Measurements from ENCODE around the gene POLDIP3. TPM values are rescaled to one million over a fixed set of nuclear protein-coding genes. Genes with fewer than 3 reads are reported as not detected.

Gene POLDIP3
- total and polyA plus RNA-seq, 2 of the 4 experiments (the other 2 are of a cell fraction): 33.9 to 43.6 TPM

DNA sequence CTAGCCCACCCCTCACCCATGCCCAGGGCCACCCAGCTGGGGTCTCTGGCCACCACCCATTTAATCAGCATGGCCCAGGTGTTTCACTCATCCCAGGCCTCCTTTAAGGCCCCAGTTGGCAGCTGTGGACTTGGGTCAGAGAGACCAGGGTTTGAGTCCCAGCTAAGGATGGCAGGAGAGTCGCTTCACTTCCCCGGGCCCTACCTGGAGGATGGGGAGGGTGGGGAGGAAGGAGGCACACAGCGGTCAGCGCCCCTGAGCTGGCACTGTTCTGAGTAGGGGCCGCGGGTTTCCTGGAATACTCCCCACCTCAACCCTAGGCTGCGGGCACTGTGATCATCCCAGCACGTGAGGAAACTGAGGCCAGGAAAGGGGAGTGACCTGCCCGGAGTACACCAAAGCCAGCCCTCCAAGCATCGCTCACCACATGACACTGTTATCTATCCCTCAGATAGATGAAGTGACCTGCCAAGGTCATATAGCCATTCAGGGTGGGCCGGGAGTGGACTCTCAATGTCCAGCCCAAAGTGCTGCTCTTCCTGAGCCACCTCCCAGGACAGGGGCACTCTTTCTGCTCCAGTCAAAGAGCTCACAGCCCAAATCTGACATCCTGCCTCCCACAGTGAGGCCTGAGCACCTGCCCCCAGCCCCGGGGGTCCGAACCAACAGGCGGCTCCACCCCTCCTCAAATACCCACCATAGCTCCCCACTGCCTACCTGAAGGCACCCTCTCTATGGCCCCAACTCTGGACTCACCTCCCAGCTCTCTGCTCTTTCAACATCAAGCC, 29.1 kb upstream of the POLDIP3 start:
- in situ Hi-C loops (cut with MboI; ENCODE audit: low sequenced_read_pairs) (no loop called here), intact Hi-C loops (cut with micrococcal nuclease) (no loop called here), dilution Hi-C loops (cut with HindIII; ENCODE audit: low sequenced_read_pairs, unreplicated experiment) (no loop called here)
- Histone ChIP-seq H3K27me3 (ENCODE audit: control insufficient read depth, insufficient read depth, low read length) (no peaks in the 10 kb centered on the region), H3K56ac (ENCODE audit: extremely low read depth, insufficient read depth, low read length) (no peak overlapping the region), H3K9ac (ENCODE audit: low read depth, low read length) (peak overlapping the region; percentile 24), H3K23ac (ENCODE audit: low read depth, low read length) (peak overlapping the region; percentile 67), H3K4ac (ENCODE audit: low read depth, low read length) (peak overlapping the region; percentile 74), H4K5ac (ENCODE audit: low read depth, low read length) (peak overlapping the region; percentile 19; the same call in 1 of the 2 replicates), H4K91ac (ENCODE audit: insufficient read depth, low read depth, low read length) (0 out of 2 replicates have a peak overlapping the region, but pooled peaks have one; percentile 46), H3K36me3 (ENCODE audit: control insufficient read depth, insufficient read depth, low read length) (no peaks in the 10 kb centered on the region), H3K4me1 (ENCODE audit: control insufficient read depth, insufficient read depth, low read length) (peaks cover 40% of the 10 kb centered on the region), H3K27ac (ENCODE audit: insufficient read depth, low read length) (peak overlapping the region; percentile 66; the same call in 1 of the 2 replicates), H2BK5ac (ENCODE audit: low read depth, low read length, poor library complexity, severe bottlenecking) (peak overlapping the region; percentile 45), H2AK9ac (replicated peaks; ENCODE audit: low read depth, low read length, poor library complexity) (peak overlapping the region; percentile 8), H2BK15ac (ENCODE audit: low read depth, low read length) (no peak overlapping the region), H4K20me1 (ENCODE audit: insufficient read depth, low read length) (peaks cover 76% of the 10 kb centered on the region), H2BK120ac (ENCODE audit: low read depth, low read length) (no peak overlapping the region), H3K9me3 (ENCODE audit: control insufficient read depth, insufficient read depth, low read length) (no peaks in the 10 kb centered on the region), H3K14ac (replicated peaks; ENCODE audit: low read depth, low read length) (no peak overlapping the region), H2AFZ (replicated peaks; ENCODE audit: low read length, poor library complexity) (no peak overlapping the region), H2AK5ac (ENCODE audit: low read depth, low read length) (peak overlapping the region; percentile 83), H3K4me3 (ENCODE audit: insufficient read depth, low read depth, low read length) (no peak overlapping the region), H4K8ac (ENCODE audit: low read depth in 2 of 2, low read length in 2 of 2) (peak overlapping the region in 1 of 2 experiments; percentile 27; a peak in 2 of 4 replicates), H3K4me2 (ENCODE audit: low read depth, low read length) (peak overlapping the region; percentile 70), H3K18ac (ENCODE audit: low read depth, low read length) (0 out of 2 replicates have a peak overlapping the region, but pooled peaks have one; percentile 5), H2BK20ac (ENCODE audit: low read depth, low read length) (no peak overlapping the region), H3K79me1 (ENCODE audit: low read depth in 1 of 2, low read length in 2 of 2) (peaks cover 9 to 90% of the 10 kb centered on the region in 2 experiments; a peak in 3 of 4 replicates), H3K9me1 (ENCODE audit: insufficient read depth, low read length) (peaks cover 29% of the 10 kb centered on the region)
- ChIA-PET POLR2A (ENCODE audit: unreplicated experiment) (interaction anchor here (1.2 kb wide), 1 partner anchor 29 kb away, joined by 8 read pairs; the partner anchor contains the start of gene POLDIP3), CTCF (no interaction called here)
- 93% methylated on average over 2 of the region's 14 CpGs; no CpG with 5 or more reads in 1 of the 2 experiments for WGBS, 2 experiments (ENCODE audit: extremely low coverage in 2 of 2, insufficient read length in 1 of 2)
- ATAC-seq (ENCODE audit: low read depth) (no peak), DNase-seq (no peak)
- BruUV-seq (replicated peaks): no TSS peak
- TF ChIP-seq NFE2L2 (IDR thresholded peaks at IDR 0.05; ENCODE audit: low read depth, low read length) (no peak), RAD21 (IDR thresholded peaks at IDR 0.05; ENCODE audit: low read length) (no peak), RFX5 (IDR thresholded peaks at IDR 0.05; ENCODE audit: low read depth, low read length) (no peak), CEBPB (IDR thresholded peaks at IDR 0.05; ENCODE audit: low read depth, low read length) (no peak), CHD1 (IDR thresholded peaks at IDR 0.05; ENCODE audit: low read depth, low read length) (no peak), BHLHE40 (IDR thresholded peaks at IDR 0.05; ENCODE audit: low read depth, low read length) (no peak), FOS (IDR thresholded peaks at IDR 0.05; ENCODE audit: low read depth, low read length) (no peak), MXI1 (IDR thresholded peaks at IDR 0.05; ENCODE audit: borderline replicate concordance, low read depth, low read length) (no peak), MAFK (IDR thresholded peaks at IDR 0.05; ENCODE audit: low read depth, low read length) (no peak), SMC3 (IDR thresholded peaks at IDR 0.05; ENCODE audit: low read depth, low read length) (no peak), RCOR1 (IDR thresholded peaks at IDR 0.05; ENCODE audit: insufficient replicate concordance, low read length) (no peak)
- TF ChIP-seq, protein P1, sequence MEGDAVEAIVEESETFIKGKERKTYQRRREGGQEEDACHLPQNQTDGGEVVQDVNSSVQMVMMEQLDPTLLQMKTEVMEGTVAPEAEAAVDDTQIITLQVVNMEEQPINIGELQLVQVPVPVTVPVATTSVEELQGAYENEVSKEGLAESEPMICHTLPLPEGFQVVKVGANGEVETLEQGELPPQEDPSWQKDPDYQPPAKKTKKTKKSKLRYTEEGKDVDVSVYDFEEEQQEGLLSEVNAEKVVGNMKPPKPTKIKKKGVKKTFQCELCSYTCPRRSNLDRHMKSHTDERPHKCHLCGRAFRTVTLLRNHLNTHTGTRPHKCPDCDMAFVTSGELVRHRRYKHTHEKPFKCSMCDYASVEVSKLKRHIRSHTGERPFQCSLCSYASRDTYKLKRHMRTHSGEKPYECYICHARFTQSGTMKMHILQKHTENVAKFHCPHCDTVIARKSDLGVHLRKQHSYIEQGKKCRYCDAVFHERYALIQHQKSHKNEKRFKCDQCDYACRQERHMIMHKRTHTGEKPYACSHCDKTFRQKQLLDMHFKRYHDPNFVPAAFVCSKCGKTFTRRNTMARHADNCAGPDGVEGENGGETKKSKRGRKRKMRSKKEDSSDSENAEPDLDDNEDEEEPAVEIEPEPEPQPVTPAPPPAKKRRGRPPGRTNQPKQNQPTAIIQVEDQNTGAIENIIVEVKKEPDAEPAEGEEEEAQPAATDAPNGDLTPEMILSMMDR (conservative IDR thresholded peaks at IDR 0.05; ENCODE audit: low read depth, low read length): no peak
- TF ChIP-seq, protein P2, sequence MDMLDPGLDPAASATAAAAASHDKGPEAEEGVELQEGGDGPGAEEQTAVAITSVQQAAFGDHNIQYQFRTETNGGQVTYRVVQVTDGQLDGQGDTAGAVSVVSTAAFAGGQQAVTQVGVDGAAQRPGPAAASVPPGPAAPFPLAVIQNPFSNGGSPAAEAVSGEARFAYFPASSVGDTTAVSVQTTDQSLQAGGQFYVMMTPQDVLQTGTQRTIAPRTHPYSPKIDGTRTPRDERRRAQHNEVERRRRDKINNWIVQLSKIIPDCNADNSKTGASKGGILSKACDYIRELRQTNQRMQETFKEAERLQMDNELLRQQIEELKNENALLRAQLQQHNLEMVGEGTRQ (IDR thresholded peaks at IDR 0.05; ENCODE audit: low read depth, low read length): no peak
- TF ChIP-seq, protein P3, sequence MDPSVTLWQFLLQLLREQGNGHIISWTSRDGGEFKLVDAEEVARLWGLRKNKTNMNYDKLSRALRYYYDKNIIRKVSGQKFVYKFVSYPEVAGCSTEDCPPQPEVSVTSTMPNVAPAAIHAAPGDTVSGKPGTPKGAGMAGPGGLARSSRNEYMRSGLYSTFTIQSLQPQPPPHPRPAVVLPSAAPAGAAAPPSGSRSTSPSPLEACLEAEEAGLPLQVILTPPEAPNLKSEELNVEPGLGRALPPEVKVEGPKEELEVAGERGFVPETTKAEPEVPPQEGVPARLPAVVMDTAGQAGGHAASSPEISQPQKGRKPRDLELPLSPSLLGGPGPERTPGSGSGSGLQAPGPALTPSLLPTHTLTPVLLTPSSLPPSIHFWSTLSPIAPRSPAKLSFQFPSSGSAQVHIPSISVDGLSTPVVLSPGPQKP (IDR thresholded peaks at IDR 0.05; ENCODE audit: borderline replicate concordance, low read depth, low read length): no peak
